NCI-H460 (cell line): ENCODE data around the gene EPN3. TPM values are rescaled to one million over a fixed set of nuclear protein-coding genes. Genes with fewer than 3 reads are reported as not detected.

Experiments
- DNase-seq: peaks from one replicate; pipeline ENCODE4 v3.0.0-alpha.2; 2016; ENCODE audit warnings: low read depth; ENCODE audit errors: extremely low read depth
- total RNA-seq: library from RNA; depleted of rRNA; stranded (reverse); fragments of >200 nt; shearing (Covaris generic); gene quantifications from 2 replicates; pipeline ENCODE4 v1.2.3, GENCODE V29; 2014

EPN3 gene
- total RNA-seq, 1 experiment from 2014 or later: 0.02 TPM

DNA sequence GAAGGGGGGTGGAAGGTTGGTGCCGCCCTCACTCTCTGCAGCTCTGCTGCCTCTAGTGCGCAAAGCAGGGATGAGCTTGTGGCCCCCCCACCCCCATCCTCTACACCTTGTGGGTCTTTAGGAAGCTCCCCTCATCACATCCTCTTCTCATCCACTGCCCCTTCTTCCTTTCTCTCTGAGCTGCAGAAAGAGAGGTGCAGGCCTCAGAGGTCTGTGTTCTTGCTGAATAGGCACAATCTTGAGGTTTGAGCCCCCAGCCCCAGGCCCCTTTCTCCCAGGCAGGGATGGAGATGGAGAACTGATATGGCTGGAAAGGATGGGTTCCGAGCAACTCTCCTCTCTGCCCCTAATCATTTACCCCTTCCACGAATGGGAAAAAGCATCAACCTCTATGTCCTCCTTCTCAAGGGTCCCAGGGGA is 30.6 kb downstream of the EPN3 start:
- DNase-seq: no peak

DNA sequence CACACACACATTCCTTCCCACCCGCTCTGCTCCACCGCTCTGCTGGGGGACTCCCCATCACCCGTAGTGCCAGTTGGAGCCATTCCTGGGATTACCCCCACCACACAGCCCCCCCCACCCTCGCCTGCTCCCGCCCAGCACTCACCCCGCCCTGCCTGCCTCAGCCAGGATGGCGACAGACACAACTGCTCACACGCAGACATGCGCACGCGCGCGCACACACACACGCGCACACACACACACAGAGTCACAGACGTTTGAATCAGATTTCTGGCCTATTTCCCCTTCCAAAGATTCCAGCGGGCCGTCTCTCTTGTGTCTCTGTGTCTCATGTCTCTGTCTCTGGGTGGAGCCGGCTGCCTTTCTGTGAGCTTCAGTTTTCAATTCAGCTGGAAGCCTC is 32.4 kb downstream of the EPN3 start:
- DNase-seq: no peak

GRCh38 chr17:50565402-50566350 is 33.1 kb downstream of the EPN3 start:
- no peak for DNase-seq

DNA sequence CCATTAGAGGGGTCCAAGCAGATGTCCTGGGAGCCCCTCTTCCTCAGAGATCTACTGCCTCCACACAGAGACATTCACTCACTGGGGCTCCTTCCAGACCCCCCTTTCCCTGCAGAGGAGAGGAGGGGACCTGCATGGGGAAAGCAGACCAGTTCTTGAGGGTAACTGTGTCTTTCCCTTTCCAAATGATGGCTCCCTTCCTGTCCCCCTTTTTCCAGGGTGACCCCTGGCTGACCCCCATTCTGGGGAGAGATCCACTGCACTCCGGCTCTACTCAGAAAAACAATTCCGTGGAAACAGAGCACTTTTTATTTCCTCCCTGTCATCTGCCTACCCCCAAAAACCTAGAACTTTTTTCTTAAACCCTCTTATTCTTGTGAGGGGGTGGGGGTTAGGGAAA is 34.4 kb downstream of the EPN3 start:
- no peak for DNase-seq

DNA sequence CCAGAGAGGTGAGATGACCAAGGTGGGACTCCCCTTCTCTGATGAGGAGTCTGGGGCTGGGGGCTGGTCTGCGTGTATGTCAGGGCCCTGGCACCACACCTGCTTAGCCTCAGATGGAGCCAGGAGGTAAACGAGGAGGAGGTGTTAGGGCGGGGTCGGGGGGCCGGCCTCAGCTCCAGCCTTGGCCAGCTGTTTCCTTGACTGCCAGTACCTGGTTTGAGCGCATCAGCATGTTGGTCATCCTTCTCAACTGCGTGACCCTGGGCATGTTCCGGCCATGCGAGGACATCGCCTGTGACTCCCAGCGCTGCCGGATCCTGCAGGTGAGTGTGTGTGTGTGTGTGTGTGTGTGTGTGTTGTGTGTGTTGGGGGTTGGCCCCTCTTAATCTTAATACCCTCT is 36.1 kb downstream of the EPN3 start:
- DNase-seq: no peak

DNA sequence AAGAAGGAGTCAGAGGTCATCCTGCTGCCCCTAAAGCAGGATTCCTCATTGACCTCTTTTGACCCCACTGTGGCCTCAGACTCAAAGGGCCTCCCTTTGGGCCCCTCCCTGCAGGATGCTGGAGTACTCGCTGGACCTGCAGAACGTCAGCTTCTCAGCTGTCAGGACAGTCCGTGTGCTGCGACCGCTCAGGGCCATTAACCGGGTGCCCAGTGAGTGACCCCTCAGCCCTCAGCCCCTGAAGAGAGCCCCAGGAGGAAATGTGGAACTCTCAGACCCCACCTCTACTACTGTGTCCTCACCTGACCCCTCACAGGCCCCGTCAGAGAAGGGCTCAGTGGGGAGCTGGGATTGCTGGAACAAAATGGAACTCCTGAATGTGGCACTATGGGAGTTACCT is 37.1 kb downstream of the EPN3 start:
- DNase-seq: no peak

- no peak for DNase-seq
These were observed 37.5 kb downstream of the EPN3 start for GRCh38 chr17:50570032-50570431.

DNA sequence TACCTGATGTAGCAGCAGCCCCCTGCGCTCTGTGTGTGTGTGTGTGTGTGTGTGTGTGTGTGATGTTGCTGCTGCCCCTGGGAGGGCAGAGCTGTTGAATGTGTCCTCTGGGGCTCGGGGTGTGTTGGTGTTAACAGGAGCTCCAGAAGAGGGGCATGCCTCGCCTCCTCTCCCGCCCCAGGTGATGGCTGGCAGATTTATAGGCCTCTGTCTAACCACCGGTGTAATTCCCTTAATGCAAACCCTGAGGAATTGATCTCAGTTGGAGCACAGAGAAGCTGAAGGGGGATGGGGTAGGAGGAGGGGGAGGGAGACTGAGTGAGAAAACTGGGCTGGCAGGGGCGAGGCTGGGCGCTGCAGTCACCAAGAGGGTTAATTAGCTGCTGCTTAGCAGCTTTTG is 38.0 kb downstream of the EPN3 start:
- no peak for DNase-seq

GRCh38 chr17:50571681-50572080 is 39.1 kb downstream of the EPN3 start:
- DNase-seq: no peak

DNA sequence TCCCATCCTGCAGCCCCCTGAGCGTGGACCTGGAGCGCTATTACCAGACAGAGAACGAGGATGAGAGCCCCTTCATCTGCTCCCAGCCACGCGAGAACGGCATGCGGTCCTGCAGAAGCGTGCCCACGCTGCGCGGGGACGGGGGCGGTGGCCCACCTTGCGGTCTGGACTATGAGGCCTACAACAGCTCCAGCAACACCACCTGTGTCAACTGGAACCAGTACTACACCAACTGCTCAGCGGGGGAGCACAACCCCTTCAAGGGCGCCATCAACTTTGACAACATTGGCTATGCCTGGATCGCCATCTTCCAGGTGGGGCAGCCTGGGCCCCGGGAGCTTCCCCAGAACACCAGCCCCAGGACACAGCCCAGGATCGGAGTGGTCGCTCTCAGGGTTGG is 40.0 kb downstream of the EPN3 start:
- DNase-seq: no peak

DNA sequence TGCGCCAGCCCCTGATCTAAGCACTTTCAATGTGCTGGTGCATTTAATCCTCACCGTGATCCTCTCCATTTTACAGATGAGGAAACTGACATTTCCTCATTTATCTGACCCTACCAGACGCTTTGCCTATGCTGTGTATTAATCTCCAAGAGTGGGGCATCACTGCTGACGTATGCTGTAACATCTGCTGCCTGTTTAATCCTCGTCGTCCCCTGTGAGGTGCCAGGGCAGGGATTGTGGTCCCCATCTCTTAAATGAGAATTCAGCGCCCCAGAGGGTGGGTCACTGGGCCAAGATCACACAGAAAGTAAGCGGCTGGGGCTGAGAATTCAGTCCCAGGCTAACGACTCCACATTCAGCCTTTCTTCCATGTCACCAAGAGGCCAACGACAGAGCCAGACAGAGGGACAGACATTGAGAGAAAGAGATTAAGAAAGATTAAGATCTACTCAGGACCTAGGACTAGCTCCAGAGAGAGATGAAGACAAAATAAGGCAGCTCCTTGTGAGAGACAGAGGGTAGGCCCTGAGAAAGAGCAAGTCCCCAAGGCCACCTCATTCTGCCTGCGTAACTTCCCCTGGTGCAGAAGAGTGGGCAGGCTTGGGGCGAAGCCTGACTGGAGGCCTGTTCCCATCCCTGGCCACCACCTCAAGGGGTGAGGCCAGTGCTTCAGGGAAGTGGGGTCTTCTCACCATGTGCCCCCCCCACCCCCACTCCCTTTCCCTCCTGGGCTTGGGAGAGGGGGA is 41.5 kb downstream of the EPN3 start:
- DNase-seq: no peak

DNA sequence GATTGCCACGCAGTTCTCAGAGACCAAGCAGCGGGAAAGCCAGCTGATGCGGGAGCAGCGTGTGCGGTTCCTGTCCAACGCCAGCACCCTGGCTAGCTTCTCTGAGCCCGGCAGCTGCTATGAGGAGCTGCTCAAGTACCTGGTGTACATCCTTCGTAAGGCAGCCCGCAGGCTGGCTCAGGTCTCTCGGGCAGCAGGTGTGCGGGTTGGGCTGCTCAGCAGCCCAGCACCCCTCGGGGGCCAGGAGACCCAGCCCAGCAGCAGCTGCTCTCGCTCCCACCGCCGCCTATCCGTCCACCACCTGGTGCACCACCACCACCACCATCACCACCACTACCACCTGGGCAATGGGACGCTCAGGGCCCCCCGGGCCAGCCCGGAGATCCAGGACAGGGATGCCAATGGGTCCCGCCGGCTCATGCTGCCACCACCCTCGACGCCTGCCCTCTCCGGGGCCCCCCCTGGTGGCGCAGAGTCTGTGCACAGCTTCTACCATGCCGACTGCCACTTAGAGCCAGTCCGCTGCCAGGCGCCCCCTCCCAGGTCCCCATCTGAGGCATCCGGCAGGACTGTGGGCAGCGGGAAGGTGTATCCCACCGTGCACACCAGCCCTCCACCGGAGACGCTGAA is 43.2 kb downstream of the EPN3 start:
- no peak for DNase-seq

DNA sequence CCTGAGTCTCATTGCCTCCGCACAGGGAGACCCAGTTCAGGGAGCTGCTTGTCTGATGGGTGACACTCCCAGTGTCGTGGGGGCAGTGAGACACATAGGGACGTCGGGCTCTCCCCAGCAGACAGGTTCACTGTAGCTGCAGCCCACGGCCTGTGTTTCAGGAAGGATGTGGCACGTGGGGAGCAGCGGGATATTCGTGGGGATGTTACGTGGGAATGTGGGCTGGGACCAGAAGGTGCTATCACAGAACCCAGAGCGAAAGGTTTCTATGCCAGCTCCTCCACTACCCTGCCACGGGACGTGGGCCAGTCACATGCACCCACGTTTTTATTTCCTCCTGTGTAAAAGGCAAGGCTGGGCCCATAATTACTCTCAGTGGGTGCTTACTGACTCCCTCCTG is 44.3 kb downstream of the EPN3 start:
- DNase-seq: no peak

DNA sequence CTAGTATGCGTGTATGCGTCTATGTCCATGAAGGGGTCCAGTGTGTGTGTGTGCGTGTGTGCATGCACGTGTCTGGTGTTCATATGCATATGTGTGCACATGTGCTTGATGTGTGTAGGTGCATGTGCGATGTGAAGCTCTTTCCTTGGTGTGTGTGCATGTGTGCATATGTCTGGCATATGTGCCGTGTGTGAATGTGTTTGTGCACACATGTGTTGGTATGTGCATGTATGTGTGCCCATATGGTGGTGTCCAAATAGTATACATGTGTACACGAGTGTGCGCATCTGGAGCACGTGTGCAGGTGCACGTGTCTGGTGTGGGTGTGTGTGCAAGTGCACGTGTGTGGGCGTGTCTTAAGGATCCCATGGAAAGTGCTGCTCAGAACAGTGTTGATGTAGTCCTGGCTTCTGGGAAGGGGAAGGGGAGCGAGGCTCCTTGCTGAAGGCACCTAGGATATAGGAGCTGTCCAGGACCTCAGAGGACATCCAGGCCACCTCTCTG is 45.0 kb downstream of the EPN3 start:
- DNase-seq: no peak

DNA sequence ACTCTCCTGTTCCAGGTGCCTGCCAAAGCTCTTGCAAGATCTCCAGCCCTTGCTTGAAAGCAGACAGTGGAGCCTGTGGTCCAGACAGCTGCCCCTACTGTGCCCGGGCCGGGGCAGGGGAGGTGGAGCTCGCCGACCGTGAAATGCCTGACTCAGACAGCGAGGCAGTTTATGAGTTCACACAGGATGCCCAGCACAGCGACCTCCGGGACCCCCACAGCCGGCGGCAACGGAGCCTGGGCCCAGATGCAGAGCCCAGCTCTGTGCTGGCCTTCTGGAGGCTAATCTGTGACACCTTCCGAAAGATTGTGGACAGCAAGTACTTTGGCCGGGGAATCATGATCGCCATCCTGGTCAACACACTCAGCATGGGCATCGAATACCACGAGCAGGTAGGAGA is 45.6 kb downstream of the EPN3 start:
- DNase-seq: no peak

DNA sequence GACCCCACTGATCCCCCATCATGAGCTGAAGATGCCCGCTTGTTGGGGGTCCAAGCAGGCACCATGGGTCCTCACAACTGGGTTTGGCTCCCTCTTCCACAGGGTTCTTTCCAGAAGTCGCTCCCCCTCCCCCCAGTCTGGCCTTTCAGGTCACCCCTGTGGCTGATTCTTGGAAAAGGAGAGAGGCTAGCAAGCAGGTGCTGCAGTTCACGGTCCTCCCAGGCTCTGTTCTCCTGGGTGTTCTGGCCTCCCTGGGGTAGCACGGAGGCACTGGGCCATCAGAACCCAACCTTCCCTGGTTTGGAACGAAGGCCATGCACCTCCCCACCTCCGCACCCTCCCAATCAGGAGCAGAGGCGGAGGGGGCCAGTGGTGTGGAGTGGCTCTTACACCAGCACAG is 46.9 kb downstream of the EPN3 start:
- DNase-seq: no peak

GRCh38 chr17:50580646-50581045 is 48.1 kb downstream of the EPN3 start:
- DNase-seq: no peak

- no peak for DNase-seq
These were observed 48.8 kb downstream of the EPN3 start for GRCh38 chr17:50581316-50581715.

DNA sequence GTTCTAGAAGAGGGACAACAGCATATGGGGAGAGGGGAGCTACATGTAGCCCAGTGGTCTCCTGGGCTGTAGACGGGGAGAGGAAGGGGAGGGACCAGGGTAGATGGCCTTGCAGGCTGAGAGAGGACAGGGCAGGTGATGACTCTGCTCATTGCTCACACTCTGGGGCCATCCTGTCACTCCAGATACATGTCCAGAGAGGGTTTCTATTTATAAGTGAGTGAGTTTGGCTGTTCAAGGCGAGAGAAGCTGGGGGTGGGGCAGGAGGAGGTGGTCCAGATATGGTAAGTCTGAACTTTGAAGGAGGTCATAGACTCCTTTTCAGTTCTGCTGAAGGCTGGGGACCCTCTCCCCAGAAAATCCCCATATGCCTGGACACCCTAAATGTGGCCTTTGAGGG is 50.2 kb downstream of the EPN3 start:
- DNase-seq: no peak

GRCh38 chr17:50583641-50584040 is 51.1 kb downstream of the EPN3 start:
- DNase-seq: no peak

- DNase-seq: no peak
These were observed 51.6 kb downstream of the EPN3 start for GRCh38 chr17:50584116-50584515.
